Sigmoid colon (tissue), 7 donors: ENCODE measurements around the gene TRMU. TPM values are rescaled to one million over a fixed set of nuclear protein-coding genes. Genes with fewer than 3 reads are reported as not detected.

ENCODE experiments used
- DNase-seq: peaks from one replicate; pipeline ENCODE4 v3.0.0-alpha.2; 2019
- H3K27ac ChIP-seq, 4 donors: fragments of 200-600 bp; sonication (generic); one replicate each; pipeline ENCODE4 v1.5.1; 2016 to 2019; ENCODE audit warnings: mild to moderate bottlenecking in 1 of 4
- H3K27me3 ChIP-seq, 3 donors: fragments of 200-600 bp; sonication (generic); one replicate each; pipeline ENCODE4 v1.5.1; 2019; ENCODE audit warnings: mild to moderate bottlenecking in 1 of 3
- H3K36me3 ChIP-seq, 4 donors: fragments of 200-600 bp; sonication (generic); one replicate each; pipeline ENCODE4 v1.5.1; 2016 to 2019
- H3K4me1 ChIP-seq, 4 donors: fragments of 200-600 bp; sonication (generic); one replicate each; pipeline ENCODE4 v1.5.1; 2017 to 2019
- H3K4me3 ChIP-seq, 4 donors: fragments of 200-600 bp; sonication (generic); one replicate each; pipeline ENCODE4 v1.5.1; 2017 to 2019; ENCODE audit warnings: mild to moderate bottlenecking in 2 of 4, moderate library complexity in 1 of 4
- H3K9me3 ChIP-seq, 4 donors: fragments of 200-600 bp in 3 of 4; sonication (generic) in 3 of 4; one replicate each; pipeline versions ENCODE4 v1.5.1 to v1.6.1; 2013 to 2019
- CTCF ChIP-seq, 4 experiments: fragments of 450-650 bp in 3 of 4; fragments of 200-600 bp in 1 of 4; IDR thresholded peaks; one replicate each; pipeline ENCODE4 v1.5.1; 2016 to 2019; ENCODE audit warnings: antibody characterized with exemption in 4 of 4, mild to moderate bottlenecking in 3 of 4, moderate library complexity in 2 of 4
- EP300 ChIP-seq, 4 donors: sonication (generic); formaldehyde crosslinking; IDR thresholded peaks; one replicate each; pipeline ENCODE4 v1.6.1; 2017; ENCODE audit warnings: antibody characterized with exemption in 4 of 4
- POLR2A ChIP-seq, 2 donors: fragments of 450-650 bp; IDR thresholded peaks; one replicate each; pipeline ENCODE4 v1.6.1; 2016; ENCODE audit warnings: antibody characterized with exemption in 2 of 2, mild to moderate bottlenecking in 2 of 2, moderate library complexity in 2 of 2
- POLR2AphosphoS5 ChIP-seq, 4 donors: sonication (generic); formaldehyde crosslinking; IDR thresholded peaks; one replicate each; pipeline ENCODE4 v1.6.1; 2017; ENCODE audit warnings: antibody characterized with exemption in 4 of 4
- WGBS, 2 donors: extraction: QIAGEN DNeasy Blood & Tissue Kit; methylation state at CpG; one replicate each; pipeline ENCODE4 v1.1.7; 2013; 5-methylcytosine and 5-hydroxymethylcytosine counted together
- intact Hi-C: fragments of 100-400 bp; cut with DNase I; formaldehyde crosslinking; loops from one replicate; pipeline ENCODE4 v1.15.1; 2023
- polyA plus RNA-seq, 3 donors: library from polyadenylated mRNA; stranded (reverse); fragments of 200-250 nt; gene quantifications; one replicate each; pipeline ENCODE4 v1.2.3, GENCODE V29; 2013
- total RNA-seq, 4 donors: library from RNA; depleted of rRNA; stranded (reverse); fragments of >200 nt; gene quantifications; one replicate each; pipeline ENCODE4 v1.1.0, GENCODE V29; 2016
- donor health status: healthy with polysubstance abuse.
- donor health status: Bipolar disorder and iron deficiency.
- donor health status: healthy.

TRMU gene
- total and polyA plus RNA-seq, 7 donors = 12.5 to 38.7 (median 21.9) TPM

GRCh38 chr22:46371623-46372226 is 36.2 kb downstream of the TRMU start:
- no peak overlapping the region for H3K27ac ChIP-seq
- no peaks in the 10 kb centered on the region for H3K9me3 ChIP-seq
- H3K4me3 ChIP-seq = no peak overlapping the region
- intact Hi-C loops = no loop called here
- DNase-seq = no peak
- no peaks in the 10 kb centered on the region for H3K36me3 ChIP-seq
- H3K4me1 ChIP-seq = no peaks in the 10 kb centered on the region
- peaks cover 0 to 10% (median 8%) of the 10 kb centered on the region in 3 donors for H3K27me3 ChIP-seq
- WGBS, 2 donors = 93 to 94% methylated on average over 2 of the region's 2 CpGs
- TF ChIP-seq POLR2A (IDR thresholded peaks at IDR 0.05) = no peak
- no peak for TF ChIP-seq EP300 (IDR thresholded peaks at IDR 0.05)
- TF ChIP-seq POLR2AphosphoS5 (IDR thresholded peaks at IDR 0.05) = no peak
- no peak for TF ChIP-seq CTCF (IDR thresholded peaks at IDR 0.05)

GRCh38 chr22:46372686-46373085 is 37.2 kb downstream of the TRMU start:
- H3K27ac ChIP-seq = no peak overlapping the region
- intact Hi-C loops = no loop called here
- H3K27me3 ChIP-seq = peaks cover 0 to 4% (median 0%) of the 10 kb centered on the region in 3 donors
- H3K36me3 ChIP-seq = no peaks in the 10 kb centered on the region
- 88 to 93% methylated on average over 18 of the region's 18 CpGs for WGBS, 2 donors
- DNase-seq = no peak
- H3K9me3 ChIP-seq = no peaks in the 10 kb centered on the region
- TF ChIP-seq POLR2AphosphoS5 (IDR thresholded peaks at IDR 0.05) (no peak), CTCF (IDR thresholded peaks at IDR 0.05) (no peak), EP300 (IDR thresholded peaks at IDR 0.05) (no peak), POLR2A (IDR thresholded peaks at IDR 0.05) (no peak)
- H3K4me1 ChIP-seq = no peaks in the 10 kb centered on the region
- no peak overlapping the region for H3K4me3 ChIP-seq

- no peak overlapping the region for H3K4me3 ChIP-seq
- 9 to 43% methylated on average over 8 of the region's 8 CpGs for whole genome bisulfite sequencing, 2 donors
- TF ChIP-seq EP300 (IDR thresholded peaks at IDR 0.05) = no peak
- TF ChIP-seq POLR2AphosphoS5 (IDR thresholded peaks at IDR 0.05) = no peak
- no peak for TF ChIP-seq POLR2A (IDR thresholded peaks at IDR 0.05)
- TF ChIP-seq CTCF (IDR thresholded peaks at IDR 0.05) = no peak
- no peak overlapping the region for H3K27ac ChIP-seq
- no peaks in the 10 kb centered on the region for H3K4me1 ChIP-seq
- DNase-seq = no peak
- intact Hi-C loops = no loop called here
- peaks cover 0 to 4% (median 0%) of the 10 kb centered on the region in 3 donors for H3K27me3 ChIP-seq
- H3K36me3 ChIP-seq = no peaks in the 10 kb centered on the region
- H3K9me3 ChIP-seq = no peaks in the 10 kb centered on the region
Measured at GRCh38 chr22:46373159-46373558, 37.6 kb downstream of the TRMU start.

- WGBS, 2 donors = 8 to 21% methylated on average over 31 of the region's 31 CpGs
- no peak for DNase-seq
- TF ChIP-seq CTCF (IDR thresholded peaks at IDR 0.05) (no peak), POLR2A (IDR thresholded peaks at IDR 0.05) (no peak), POLR2AphosphoS5 (IDR thresholded peaks at IDR 0.05) (no peak), EP300 (IDR thresholded peaks at IDR 0.05) (no peak)
Measured at GRCh38 chr22:46373921-46374662, 38.6 kb downstream of the TRMU start.

More at GRCh38 chr22:46373921-46374662, 38.6 kb downstream of the TRMU start:
- intact Hi-C loops = no loop called here
- Histone ChIP-seq H3K36me3 (no peaks in the 10 kb centered on the region), H3K9me3 (no peaks in the 10 kb centered on the region), H3K4me3 (no peak overlapping the region), H3K27ac (no peak overlapping the region), H3K4me1 (no peaks in the 10 kb centered on the region), H3K27me3 (peaks cover 0 to 4% (median 0%) of the 10 kb centered on the region in 3 donors)
